ENCODE results near the gene NDRG4. TPM values are rescaled to one million over a fixed set of nuclear protein-coding genes. Genes with fewer than 3 reads are reported as not detected.

NDRG4 gene
- total and polyA plus RNA-seq, 2 experiments from 2014 or later: 8.6 to 8.7 TPM

- peak overlapping the region; percentile 27 for H2AFZ ChIP-seq
- H4K20me1 ChIP-seq (ENCODE audit: insufficient read depth, poor library complexity, severe bottlenecking): peaks cover 7% of the 10 kb centered on the region
- DNase-seq (ENCODE audit: low spot score): peak; percentile 53
- H3K27me3 ChIP-seq: no peaks in the 10 kb centered on the region
- peaks cover 5% of the 10 kb centered on the region for H3K79me2 ChIP-seq
- no peak for TF ChIP-seq EZH2phosphoT487 (IDR thresholded peaks at IDR 0.05; ENCODE audit: low read depth, severe bottlenecking, unreplicated experiment)
- no peak for TF ChIP-seq CTCF (IDR thresholded peaks at IDR 0.05; ENCODE audit: poor library complexity)
- no peak for TF ChIP-seq EZH2 (IDR thresholded peaks at IDR 0.05; ENCODE audit: borderline replicate concordance)
- no peaks in the 10 kb centered on the region for H3K9me2 ChIP-seq (replicated peaks; ENCODE audit: insufficient read depth)
- peak overlapping the region; percentile 46 for H3K4me3 ChIP-seq
- H3K4me1 ChIP-seq (ENCODE audit: insufficient read depth): peaks cover 21% of the 10 kb centered on the region
- H3K4me2 ChIP-seq: peak overlapping the region; percentile 93
- peak overlapping the region; percentile 81 for H3K27ac ChIP-seq
- H3K36me3 ChIP-seq (replicated peaks; ENCODE audit: insufficient read depth, low read depth): peaks cover 6% of the 10 kb centered on the region
- no peaks in the 10 kb centered on the region for H3K9me3 ChIP-seq (ENCODE audit: low read depth)
- 23% methylated on average over 48 of the region's 66 CpGs for WGBS (ENCODE audit: low lambda C conversion rate, missing lambda C conversion rate)
These were observed 16.2 kb downstream of the NDRG4 start for GRCh38 chr16:58515871-58516767.

- 91% methylated on average over 4 of the region's 4 CpGs for WGBS (ENCODE audit: low lambda C conversion rate, missing lambda C conversion rate)
- Histone ChIP-seq H3K36me3 (replicated peaks; ENCODE audit: insufficient read depth, low read depth) (peaks cover 10% of the 10 kb centered on the region), H3K4me2 (peak overlapping the region; percentile 93), H3K9me2 (replicated peaks; ENCODE audit: insufficient read depth) (no peaks in the 10 kb centered on the region), H4K20me1 (ENCODE audit: insufficient read depth, poor library complexity, severe bottlenecking) (peaks cover 7% of the 10 kb centered on the region), H3K4me3 (no peak overlapping the region), H2AFZ (no peak overlapping the region), H3K9me3 (ENCODE audit: low read depth) (no peaks in the 10 kb centered on the region), H3K79me2 (peaks cover 5% of the 10 kb centered on the region), H3K27ac (no peak overlapping the region), H3K27me3 (no peaks in the 10 kb centered on the region), H3K4me1 (ENCODE audit: insufficient read depth) (peaks cover 21% of the 10 kb centered on the region)
- DNase-seq (ENCODE audit: low spot score): no peak
- no peak for TF ChIP-seq EZH2phosphoT487 (IDR thresholded peaks at IDR 0.05; ENCODE audit: low read depth, severe bottlenecking, unreplicated experiment)
- no peak for TF ChIP-seq EZH2 (IDR thresholded peaks at IDR 0.05; ENCODE audit: borderline replicate concordance)
These were observed 16.8 kb downstream of the NDRG4 start for GRCh38 chr16:58516768-58517107.

- 89% methylated on average over 8 of the region's 8 CpGs for WGBS (ENCODE audit: low lambda C conversion rate, missing lambda C conversion rate)
- H2AFZ ChIP-seq: no peak overlapping the region
- no peaks in the 10 kb centered on the region for H3K27me3 ChIP-seq
- H3K27ac ChIP-seq: no peak overlapping the region
- no peak overlapping the region for H3K4me3 ChIP-seq
- H4K20me1 ChIP-seq (ENCODE audit: insufficient read depth, poor library complexity, severe bottlenecking): peaks cover 7% of the 10 kb centered on the region
- no peaks in the 10 kb centered on the region for H3K9me2 ChIP-seq (replicated peaks; ENCODE audit: insufficient read depth)
- H3K36me3 ChIP-seq (replicated peaks; ENCODE audit: insufficient read depth, low read depth): peaks cover 16% of the 10 kb centered on the region
- TF ChIP-seq EZH2phosphoT487 (IDR thresholded peaks at IDR 0.05; ENCODE audit: low read depth, severe bottlenecking, unreplicated experiment): no peak
- no peak for TF ChIP-seq EZH2 (IDR thresholded peaks at IDR 0.05; ENCODE audit: borderline replicate concordance)
- TF ChIP-seq CTCF (IDR thresholded peaks at IDR 0.05; ENCODE audit: poor library complexity): no peak
- DNase-seq (ENCODE audit: low spot score): no peak
- peaks cover 21% of the 10 kb centered on the region for H3K4me1 ChIP-seq (ENCODE audit: insufficient read depth)
- no peaks in the 10 kb centered on the region for H3K9me3 ChIP-seq (ENCODE audit: low read depth)
- H3K79me2 ChIP-seq: peaks cover 7% of the 10 kb centered on the region
- no peak overlapping the region for H3K4me2 ChIP-seq
These were observed 18.4 kb downstream of the NDRG4 start for GRCh38 chr16:58518083-58518979.

Measured in hepatocyte (in vitro differentiated cells).